Anterior cingulate cortex (tissue), 58 donors: ENCODE data around the gene NT5C1A.
A peak's percentile ranks its signal among the peaks of the same experiment; 100 is the strongest.

Experiments
- DNase-seq, 58 donors: peaks; one replicate each; lab custom pipeline; 2025; lab: John Stamatoyannopoulos, UW

Gene NT5C1A

GRCh38 chr1:39617488-39618049 lies 54.3 kb downstream of the NT5C1A start:
- DNase-seq, result no peak

- DNase-seq, result no peak
These were observed 56.7 kb downstream of the NT5C1A start for GRCh38 chr1:39615086-39615673.

- no peak for DNase-seq
These were observed 57.4 kb downstream of the NT5C1A start for GRCh38 chr1:39614488-39614887.

GRCh38 chr1:39613250-39613649 lies 58.7 kb downstream of the NT5C1A start:
- DNase-seq, result no peak

- DNase-seq, result peak in 8 of 58 donors; percentile 1 to 21 (median 12)
These were observed 62.1 kb downstream of the NT5C1A start for GRCh38 chr1:39609618-39610331.
